RPMI7951 (cell line): ENCODE results near the gene PLCB4. TPM values are rescaled to one million over a fixed set of nuclear protein-coding genes. Genes with fewer than 3 reads are reported as not detected.

Source experiments
- DNase-seq: peaks from one replicate; pipeline ENCODE4 v3.0.0-alpha.2; 2012; ENCODE audit warnings: low read depth
- total RNA-seq: library from RNA; depleted of rRNA; stranded (reverse); fragments of >200 nt; shearing (Covaris generic); gene quantifications from 2 replicates; pipeline ENCODE4 v1.2.3, GENCODE V29; 2014

Gene PLCB4
- total RNA-seq, 1 experiment from 2014 or later: 5.4 TPM

DNA sequence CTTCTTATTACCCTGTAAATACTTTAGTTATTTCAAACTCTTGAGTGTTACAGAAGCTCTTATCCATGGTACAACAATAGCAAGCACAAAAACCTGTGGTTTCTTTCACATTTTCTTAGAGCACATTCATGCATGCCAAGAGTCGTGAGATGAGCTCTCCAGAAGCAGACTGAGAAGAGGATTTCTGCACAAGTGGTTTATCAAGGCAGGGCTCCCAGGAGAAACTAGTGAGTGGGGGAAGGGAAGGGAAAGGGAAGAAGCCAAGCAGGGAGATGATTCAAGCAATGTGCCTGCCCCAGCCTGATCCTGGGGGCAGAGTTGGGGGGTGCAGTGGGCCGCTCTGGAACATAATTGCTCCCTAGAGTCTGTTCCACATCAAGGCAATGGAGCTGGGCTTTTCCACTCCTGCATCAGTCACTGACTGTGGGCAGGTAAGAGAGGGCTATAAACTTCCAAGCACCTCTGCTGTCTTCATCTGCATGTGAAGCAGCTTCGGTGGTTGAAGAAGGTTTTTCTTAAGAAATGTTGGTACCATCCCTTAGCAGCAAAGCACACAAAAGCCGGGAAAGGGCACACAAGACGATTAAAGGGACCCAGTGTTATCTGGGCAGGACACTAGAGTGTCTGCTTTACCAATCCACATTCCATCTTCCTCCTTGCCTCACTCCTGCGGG, 152.1 kb downstream of the PLCB4 start:
- peak; percentile 85 for DNase-seq

DNA sequence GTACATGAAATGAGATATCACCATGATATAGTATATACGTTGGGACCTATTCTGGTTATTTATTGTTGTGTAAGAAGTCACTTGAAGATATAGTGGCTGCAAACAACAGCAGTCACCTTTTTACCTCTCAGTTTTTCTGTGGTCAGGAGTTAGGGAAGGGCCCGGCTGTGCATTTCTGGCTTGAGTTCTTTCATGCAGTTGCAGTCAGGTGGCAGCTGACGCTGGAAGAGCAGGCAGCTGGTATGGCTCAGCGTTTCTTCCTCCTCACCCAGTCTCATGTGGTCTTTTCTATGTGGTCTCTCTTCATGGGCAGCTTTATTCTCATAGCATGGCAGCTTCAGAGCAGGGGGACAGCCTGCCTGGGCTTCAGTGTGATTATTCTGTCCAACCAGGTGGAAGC, 154.4 kb downstream of the PLCB4 start:
- no peak for DNase-seq

DNA sequence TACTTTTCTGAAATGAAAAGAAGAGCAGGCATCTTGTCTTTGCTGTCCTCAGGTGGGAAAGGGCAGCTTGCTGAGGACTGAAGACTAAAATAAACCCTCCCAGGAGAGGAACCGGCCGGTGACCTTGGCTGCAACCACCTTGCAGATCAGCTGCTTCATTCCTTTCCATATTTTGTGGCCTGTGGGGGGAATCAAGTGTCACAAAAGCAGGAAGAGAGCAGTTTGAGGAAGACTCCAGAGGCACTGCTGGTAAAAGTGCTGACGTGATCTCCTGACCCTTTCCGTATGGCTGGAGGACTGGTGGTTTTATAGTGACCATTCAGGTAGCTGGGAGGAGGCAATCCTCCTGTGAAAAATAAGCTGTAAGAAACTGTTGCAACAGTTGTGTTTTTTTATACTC, 157.0 kb downstream of the PLCB4 start:
- no peak for DNase-seq

DNA sequence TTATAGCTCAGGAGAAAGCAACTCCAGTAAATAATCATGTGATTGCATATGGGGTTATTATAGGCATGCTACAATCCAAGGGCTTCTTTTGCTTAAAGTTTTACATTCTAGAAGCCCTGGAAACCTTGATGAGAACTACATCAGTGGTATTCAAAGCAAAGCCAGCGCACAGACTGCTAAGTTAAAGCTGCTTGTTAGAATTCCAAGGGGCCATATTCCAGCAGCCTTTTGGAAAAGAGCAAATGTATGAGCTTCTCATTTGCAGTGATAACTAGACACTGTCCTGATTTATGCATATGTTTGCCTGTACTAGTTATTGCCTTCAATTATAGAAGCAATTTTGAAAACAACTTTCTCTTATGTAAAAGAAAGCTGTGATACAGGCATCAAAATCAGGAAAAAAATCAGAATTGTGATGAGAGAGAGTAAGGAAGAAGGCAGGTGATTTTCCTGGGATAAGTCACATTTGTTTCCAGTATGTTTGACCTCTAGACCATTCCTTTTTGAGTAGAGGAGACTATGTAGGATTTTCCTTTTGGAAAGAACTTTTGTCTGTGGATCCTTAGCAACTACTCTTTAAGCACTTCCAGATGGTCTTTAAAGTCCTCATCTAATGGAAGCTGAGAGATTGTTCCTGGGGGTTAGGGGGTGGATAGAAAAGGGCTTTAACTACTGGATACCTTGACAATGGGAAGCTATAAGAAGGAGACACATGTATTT, 159.2 kb downstream of the PLCB4 start:
- DNase-seq: peak; percentile 22

DNA sequence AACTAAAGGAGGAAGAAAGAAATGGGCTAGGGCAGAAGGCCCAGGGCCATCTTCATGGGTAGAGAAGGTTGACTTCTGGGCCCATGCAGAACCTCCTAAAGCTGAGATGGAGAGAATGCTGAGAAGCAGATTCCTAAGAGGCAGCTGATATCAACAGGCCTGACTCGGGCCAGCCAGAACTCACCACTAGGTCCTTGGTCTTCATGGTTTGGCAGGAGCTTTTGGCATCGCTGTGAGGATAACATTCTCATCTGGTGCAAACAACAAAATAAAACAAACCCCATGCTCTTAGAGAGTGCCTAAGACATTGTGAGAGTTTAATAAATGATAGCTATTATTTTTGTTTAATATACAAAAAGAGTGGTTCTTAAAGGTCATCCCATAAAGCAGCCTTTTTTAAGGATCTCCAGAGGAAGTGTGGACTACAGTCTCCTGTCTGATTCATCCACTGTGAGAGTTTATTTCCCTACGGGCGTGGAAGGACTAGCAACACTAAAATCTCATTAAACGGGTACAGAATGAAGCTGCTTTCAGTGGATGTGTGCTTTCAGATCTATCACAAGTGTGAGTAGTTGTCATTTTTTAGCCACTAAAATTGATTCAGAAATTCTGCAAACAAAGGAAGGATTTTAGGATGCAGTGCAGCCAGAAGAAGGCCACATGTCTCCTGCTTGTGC, 160.0 kb downstream of the PLCB4 start:
- peak; percentile 60 for DNase-seq

DNA sequence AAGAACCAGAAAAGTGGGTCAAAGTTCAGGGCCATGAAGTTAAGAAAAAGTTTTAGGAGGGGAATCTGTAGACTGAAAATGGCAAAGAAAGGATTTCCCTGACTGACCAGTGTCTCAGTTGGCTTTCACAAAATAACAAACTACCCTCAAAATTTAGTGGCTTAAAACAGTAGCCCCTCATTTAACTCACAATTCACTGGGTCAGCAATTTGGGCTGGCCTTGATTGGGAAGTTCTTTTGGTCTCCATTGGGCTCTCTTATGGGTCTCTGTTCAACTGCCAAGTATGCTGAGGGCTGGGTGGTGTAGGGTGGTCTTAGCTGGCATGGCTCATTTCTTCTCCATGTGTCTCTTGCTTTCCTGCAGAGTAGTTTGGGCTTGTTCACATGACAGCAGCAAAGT, 161.5 kb downstream of the PLCB4 start:
- no peak for DNase-seq

DNA sequence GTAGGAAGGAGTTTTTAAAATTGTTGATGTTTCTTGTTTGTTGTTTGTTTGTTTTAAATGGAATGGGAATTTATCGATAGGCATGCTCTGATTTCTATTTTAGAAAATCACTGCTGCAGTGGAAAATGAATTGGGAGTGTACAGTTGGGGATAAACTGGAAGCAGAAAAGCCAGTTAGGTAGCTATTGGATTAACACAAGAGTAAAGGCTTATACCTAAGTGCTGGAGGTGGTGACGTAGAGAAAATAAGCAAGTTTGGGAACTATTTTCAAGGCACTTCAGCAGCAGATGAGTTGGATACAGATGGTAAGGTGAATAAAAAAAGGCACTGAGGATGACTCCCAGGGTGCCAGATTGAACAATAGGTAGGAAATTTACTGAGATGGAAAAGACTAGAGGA, 164.9 kb downstream of the PLCB4 start:
- no peak for DNase-seq

DNA sequence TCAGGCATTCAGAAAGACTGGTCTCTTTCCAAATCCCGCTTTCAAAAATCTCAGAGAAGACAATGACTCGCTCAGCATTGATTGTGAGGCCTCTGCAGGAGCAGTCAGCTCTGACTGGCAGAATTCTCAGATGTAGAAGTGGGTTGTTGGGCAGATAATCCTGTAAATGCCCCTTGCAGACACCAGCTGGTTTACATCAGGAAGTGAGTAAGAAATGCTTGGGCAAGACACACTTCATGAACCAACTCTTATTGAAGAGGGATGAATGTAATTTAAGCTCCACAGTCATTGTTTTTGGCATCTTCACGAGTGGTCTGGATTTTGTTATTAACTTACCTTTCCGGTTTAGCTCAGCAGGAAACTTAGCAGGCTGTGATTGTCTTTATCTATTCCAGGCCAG, 166.6 kb downstream of the PLCB4 start:
- DNase-seq: peak; percentile 95

DNA sequence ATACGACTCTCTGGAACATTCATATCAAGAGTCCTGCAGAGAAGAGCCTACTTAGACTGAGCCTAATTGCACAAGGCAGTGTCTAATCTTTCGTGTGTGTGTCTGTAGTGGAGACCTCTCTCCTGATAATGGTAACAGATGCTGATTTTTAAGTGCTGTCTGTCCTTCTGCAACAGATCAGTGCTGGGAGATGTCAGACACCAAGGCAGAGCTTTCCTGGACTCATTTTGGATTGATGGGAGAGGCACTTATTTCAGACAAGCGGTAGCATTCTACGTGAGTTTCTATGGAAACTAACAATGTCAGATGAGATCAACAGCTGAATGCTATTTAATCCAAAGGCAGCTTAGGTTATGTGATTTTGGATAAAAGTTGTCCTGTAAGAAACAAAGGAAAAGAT, 167.6 kb downstream of the PLCB4 start:
- no peak for DNase-seq

DNA sequence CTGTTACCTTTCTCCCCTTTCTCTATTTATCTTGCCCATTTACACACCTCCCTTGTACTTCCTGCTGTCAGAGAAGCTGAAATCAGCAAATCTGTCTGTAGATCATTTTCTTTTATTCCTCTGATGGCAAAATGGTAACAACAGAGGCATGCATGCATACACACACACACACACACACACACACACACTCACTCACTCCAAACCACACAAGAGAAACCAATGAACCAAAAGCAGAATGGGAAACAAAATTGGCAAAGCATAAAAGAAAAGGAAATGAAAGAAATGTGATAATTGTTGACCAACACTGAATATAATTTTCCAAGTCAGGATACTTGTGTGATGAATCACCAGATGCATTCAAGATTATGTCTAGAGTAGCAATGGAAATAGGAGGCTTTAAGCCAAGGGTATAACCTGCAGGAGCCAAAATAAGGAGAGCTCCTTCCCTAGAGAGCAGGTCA, 172.4 kb downstream of the PLCB4 start:
- peak; percentile 99 for DNase-seq

DNA sequence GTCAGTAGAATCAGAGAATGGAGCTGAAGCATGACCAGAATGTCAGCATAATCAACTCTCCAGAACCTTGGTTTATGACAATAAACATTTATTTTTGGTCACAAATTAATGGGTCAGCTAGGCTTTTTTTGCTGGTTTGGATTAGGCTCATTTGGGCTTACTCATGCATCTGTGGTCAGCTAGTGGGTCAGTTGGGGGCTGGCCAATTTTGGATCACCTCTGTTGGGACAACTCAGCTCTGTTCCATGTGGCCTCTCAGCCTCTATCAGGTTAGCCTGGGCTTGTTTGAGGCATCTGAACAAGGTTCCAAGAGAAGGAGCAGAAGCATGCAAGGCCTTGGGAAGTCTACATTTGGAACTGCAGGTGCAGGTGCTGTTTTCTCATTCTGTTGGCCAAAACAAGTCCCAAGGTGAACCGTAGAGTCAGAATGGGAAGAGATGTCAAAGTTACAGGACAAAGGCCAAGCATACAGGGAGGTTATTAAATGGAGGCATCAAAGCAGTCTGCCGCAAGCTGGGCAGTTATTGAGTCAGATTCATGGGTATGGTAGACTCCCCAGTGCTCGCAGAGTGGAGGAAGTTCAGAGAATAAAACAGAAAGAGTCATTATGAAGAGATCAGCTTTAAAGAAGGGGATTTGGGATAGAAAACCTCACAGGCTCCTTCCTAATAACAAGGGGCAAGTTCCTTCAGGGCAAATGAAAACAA, 173.0 kb downstream of the PLCB4 start:
- DNase-seq: peak; percentile 96

DNA sequence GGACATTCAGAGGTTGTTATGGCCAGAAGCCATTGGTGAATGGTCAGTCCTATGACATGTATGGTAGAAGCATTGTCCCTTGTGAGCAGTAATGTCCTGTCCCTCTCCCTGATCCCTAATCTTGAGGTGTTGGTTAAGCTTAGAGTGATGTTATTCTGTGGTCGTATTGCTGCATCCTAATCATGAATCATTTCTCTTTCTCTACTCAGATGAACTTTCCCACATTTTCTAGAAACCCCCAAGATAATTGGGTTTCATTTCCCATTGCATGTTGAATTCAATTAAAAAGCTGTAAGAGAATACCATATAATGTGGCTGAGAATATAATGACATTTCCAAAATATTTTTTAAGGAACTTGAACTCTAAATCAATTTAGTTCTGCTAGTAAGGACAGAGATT, 175.1 kb downstream of the PLCB4 start:
- no peak for DNase-seq

DNA sequence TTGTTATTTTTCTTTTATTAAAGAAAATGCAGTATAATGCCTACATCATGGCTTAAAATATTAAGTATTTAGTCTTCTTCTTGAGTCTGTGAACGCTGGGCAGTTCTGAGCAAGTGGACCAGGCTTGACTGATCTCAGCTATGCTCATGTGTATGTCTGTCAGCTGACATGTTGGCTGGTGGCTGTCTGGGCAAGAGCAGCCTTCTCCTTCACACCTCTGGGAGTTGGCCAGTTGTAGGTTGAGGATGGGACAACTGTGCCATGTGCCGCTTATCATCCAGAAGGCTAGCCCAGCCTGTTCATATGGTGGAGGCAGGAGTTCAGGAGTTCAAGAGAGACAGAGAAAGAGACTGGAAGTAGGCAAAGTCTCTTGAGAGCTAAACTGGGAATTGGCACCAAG, 175.9 kb downstream of the PLCB4 start:
- no peak for DNase-seq

DNA sequence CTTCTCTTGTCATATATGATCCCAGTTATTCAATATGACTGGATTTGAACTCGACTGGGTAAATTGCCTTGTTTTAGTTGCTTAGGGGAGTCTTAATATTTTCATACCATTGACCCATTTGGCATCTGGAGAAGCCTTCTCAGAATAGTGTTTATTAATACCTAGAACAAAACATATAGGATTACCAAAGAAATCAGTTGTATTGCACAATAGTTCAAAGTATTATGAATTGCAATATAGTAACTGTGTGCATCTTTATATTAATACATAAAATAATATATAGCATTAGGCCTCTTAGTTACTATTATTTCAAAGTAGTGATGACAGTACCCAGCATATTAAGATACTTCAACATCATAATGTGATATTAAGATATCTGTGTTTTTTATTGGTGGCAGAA, 177.8 kb downstream of the PLCB4 start:
- DNase-seq: no peak

DNA sequence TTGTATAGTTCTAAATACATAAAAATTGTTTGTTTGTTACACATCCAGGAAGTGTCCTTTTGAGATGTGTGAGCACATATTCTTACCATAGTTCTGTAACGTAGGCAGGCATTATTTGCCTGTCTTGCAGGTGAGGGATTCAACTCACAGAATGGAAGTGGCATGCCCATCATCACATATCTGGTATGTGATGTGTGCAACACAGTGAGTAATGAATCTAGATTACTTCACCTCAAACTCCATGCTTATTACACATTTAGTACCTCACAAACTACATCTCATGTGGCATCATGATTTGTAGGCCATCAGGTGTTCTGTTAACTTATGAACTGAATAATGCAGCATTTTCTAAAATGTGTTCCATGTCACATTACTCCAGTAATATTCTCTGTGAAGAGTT, 181.6 kb downstream of the PLCB4 start:
- no peak for DNase-seq

DNA sequence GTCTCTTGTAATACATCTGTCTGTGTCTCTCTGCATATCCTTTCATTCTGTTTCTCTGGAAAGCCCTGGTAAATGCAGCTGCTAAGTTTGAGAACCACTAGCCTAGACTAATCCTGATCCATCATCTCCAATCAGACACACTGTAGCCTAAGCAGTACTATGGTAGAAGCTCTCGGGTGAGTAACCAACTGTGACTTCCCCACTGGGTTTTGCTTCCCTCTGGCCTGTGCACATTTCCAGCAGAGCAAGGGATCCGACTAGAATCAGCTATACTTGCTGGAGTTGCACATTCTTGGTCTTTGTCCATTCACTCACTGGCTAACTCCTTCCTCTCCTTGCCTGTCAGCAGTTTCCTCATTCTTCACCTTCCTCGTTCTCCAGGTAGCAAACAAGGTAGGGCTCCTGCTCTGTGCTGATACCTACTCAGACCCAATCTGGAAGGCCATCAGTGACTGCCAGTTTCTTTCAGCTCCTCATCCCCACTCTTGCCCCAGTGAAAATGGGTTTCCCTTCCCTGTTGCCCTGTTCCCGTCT, 184.2 kb downstream of the PLCB4 start:
- no peak for DNase-seq

DNA sequence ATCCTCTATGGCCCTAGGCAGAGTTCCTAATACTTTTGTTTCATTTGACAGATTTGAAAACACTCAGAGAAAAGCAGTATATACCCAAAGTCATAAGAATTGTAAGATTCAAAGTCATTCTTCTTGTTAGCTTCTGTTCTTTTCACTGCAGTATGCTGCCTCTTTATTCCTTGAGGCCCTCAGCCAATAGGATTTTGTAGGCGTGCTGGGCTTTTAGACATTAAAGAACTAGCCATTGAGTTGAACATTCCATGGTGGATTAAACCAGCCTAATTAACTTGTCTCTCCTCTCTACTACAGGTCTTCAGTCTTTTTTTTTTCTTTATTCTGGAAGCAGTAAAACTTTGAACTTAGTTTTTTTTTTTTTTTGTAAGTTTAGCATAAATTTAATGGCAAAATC, 186.3 kb downstream of the PLCB4 start:
- no peak for DNase-seq

DNA sequence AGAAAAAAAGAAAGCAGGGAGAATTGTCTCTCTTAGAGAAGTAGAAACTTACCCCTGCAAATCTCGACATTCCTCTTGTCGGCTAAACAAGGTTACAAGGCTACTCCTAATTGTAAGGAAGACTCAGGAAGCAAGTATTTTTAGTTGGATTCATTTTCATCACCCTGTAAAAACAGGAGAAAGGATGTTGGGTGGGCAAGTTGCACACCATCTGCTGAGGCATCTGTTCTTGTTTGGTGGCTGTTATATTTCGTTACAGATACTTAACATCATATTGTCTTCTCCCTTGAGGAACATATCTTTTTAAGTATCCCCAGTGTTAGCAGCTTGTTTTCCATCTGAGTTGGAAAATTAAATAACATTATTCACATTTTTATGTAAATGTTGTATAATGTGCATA, 187.5 kb downstream of the PLCB4 start:
- DNase-seq: no peak

DNA sequence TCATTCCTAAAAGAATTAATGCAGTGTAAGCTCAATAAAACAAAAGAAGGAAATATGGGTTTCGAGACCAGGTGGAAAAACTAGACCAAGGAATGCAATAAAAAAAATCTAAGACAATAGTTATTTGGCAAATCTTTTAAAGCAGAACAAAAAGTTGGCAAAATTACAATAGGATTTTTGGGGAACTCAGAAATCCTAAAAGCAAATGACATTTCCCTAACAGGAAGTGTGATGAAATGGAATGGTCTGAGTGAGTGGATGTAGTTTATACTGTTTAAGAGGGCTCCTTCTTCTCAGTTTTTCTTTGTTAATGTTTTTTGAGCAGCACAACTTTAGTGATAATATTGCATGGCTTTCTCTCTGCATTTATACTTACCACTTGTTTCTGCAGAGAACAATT, 190.0 kb downstream of the PLCB4 start:
- no peak for DNase-seq

DNA sequence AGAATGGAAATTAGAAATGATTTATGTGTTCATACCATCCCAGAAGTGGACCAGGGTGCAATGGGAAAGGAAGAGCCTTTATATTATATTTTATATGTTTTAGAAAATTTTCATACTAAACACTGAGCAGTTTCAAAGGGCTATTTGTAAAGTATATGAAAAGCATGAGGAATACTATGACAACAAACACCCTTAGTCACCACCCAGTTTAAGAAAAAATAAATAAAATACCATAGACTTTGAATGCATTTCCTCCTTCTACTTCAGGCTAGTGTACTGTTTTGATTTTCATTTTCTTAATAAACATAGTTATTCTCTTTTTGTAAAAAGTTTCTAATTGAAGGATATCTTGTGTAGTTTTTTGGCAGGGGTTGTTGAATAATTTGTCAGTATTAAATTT, 191.1 kb downstream of the PLCB4 start:
- no peak for DNase-seq

DNA sequence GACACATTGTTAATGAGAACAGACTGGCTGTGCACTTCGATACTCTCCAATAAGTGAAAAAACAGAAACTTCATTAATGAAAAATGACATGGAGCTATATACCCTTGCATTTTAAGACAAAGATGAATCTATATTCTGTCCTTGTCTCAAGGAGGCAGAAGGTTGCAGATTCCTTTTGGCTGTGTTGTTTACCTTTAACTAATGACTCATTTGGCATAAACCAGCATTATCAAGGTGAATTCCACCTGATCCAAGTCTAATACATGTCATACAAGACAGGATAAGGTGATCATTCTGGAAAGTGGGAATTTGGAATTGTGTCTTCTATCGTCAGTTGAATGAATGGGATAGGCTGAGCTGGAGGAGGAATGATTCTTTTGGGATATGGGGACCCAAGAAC, 192.9 kb downstream of the PLCB4 start:
- no peak for DNase-seq

DNA sequence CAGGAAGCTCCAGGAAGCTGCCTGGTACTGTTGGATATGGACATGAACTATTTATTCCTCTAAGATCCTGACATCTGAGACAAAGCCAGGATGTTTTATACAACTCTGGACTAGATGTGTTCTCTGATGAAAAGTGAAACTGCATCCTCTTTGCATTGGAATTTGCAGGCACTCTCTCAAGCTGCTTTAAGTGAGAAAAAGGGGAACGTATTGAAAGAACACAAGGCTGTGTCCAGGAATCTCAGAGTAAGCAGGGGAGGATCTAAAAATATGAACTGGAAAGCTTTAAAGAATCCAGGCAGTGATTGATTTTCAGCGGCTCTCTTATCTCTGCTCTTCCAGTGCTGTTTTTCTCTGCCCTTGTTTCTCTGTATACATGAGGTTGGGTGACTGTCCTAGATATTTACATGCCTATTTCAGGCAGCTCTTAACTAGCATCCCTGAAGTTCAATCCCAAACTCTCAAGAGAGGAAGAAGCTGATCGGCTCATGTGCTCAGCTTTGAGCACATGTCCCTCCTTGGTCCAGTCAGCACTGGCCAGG, 193.8 kb downstream of the PLCB4 start:
- peak; percentile 24 for DNase-seq
